Activated CD4-positive, CD25-positive, alpha-beta regulatory T cell treated with anti-CD3 and anti-CD28 coated beads, Interleukin-2, amount 50 U/mL, for 72 hours (primary cell): ENCODE data around the gene HECW1.
"Not testable (repeated sequence)": the region's sequence is repeated elsewhere in the genome, so short reads cannot be mapped to it uniquely, and the experiment has no call there.

Experiments
- DNase-seq: peaks from one replicate; pipeline ENCODE4 v3.0.0; 2021

HECW1 gene

DNA sequence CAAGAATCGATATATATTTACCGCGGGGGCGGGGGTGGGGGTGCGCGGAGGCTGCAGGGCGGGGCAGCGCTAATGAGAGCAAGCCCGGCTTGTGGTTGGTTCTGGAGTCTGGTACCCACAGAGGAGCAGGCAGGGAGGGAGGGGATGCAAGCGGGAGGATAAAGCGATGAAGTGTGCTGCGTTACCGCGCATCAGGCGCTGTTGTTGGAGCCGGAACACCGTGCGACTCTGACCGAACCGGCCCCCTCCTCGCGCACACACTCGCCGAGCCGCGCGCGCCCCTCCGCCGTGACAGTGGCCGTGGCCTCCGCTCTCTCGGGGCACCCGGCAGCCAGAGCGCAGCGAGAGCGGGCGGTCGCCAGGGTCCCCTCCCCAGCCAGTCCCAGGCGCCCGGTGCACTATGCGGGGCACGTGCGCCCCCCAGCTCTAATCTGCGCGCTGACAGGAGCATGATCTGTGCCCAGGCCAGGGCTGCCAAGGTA lies at the start of gene HECW1:
Gene HECW1 (plus strand): TSS at position 189 of the 482 bp plus-strand sequence. CDS start 131,259 bp downstream, outside the sequence.
- DNase-seq: no peak

GRCh38 chr7:43071604-43072003 lies 40.8 kb upstream of the HECW1 start:
- no peak for DNase-seq

DNA sequence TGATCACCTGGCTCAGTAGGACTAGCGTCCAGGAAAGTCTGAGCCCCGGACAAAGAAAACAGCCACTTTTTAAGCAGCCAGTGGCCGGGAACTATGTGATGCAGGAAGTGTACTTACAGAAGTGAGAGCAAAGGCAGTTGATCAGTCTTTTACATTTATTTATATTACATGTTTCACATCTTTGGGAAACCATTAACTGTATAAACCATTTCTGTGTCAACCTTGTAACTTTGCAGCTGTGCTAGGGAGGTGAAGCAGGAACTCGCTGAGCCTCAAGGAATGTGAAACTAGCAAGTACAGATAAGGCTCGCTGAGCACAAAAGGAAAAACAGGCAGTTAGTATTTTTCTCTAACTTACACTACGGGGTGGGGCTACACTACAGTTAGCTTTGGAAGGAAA lies 39.9 kb upstream of the HECW1 start:
- no peak for DNase-seq

DNA sequence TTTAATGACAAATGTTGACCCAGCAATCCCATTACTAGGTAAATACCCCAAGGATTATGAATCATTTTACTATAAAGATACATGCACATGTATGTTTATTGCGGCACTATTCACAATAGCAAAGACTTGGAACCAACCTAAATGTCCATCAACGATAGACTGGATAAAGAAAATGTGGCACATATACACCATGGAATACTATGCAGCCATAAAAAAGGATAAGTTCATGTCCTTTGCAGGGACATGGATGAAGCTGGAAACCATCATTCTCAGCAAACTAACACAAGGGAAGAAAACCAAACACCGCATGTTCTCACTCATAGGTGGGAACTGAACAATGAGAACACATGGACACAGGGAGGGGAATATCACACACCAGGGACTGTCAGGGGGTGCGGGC lies 38.6 kb upstream of the HECW1 start:
- not testable (repeated sequence) for DNase-seq

DNA sequence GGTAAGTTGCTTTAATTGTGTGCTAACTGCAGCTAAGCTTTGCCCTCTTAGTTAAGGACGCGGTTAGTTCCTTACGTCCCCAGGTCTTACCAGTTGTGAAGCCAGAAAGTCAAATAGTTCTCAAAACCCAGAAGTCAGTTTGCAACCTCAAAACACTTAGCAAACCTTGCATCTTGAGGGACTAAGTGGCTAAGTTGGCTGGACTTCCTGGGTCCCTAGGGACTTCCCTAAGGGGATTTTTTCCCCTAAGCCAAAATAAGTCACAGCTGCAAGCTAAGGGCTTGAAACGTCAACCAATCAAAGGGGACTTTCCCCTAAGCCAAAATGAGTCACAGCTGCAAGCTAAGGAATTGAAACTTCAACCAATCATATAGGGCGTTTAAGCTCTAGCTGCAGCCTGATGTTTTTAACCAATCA lies 36.2 kb upstream of the HECW1 start:
- no peak for DNase-seq

GRCh38 chr7:43076606-43077005 lies 35.8 kb upstream of the HECW1 start:
- no peak for DNase-seq

- DNase-seq: no peak
These were observed 35.2 kb upstream of the HECW1 start for GRCh38 chr7:43077285-43077684.

DNA sequence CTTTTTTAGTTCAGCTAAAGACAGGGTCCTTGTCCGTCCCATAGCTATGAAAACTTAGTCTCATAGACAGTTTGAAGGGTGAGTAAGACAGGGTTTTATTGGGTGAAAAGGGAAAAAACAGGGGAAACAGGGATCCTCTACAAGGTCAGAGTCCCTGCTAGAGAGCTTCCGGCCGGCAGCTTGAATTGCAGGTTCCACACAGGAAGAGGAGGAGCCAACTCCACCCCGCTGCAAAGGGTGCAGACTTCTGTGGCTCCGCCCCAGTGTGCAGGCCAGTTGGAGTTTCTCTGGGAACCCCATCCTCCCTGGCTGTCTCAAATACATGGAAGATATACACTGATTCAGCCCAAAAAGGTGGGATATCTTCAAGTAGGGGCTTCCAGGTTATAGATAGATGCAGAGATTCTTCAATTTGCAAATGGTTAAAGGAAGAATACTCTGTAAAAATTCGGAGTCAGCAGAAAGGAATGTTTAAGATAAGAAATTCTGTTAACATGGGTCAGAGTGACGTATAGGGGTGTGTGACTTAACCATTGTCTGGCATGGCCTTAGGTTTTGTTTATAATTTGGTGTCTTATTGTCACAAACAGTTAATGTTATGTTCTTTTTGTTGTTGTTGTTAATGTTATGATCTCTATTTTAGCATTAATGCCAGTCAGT lies 34.6 kb upstream of the HECW1 start:
- DNase-seq: no peak

DNA sequence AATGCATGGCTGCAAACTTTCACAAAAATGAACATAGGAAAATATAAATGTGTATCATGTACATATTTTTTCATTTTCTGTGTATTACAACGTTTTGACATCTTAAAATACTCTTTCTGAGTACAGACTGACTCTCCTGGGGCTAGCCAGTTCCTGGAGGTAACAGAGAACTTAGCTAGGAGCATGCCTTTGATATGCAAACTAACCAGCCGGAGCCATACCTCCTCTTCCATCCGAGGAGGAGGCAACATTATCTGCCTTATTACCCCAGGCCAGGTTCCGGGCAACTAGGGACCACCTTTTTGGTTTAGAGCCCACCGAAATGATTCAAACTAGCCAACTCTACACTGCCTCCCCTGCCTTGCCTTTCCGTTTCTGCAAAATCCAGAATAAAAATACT lies 33.7 kb upstream of the HECW1 start:
- no peak for DNase-seq

- no peak for DNase-seq
These were observed 30.8 kb upstream of the HECW1 start for GRCh38 chr7:43081603-43082002.

GRCh38 chr7:43083106-43083505 lies 29.3 kb upstream of the HECW1 start:
- no peak for DNase-seq

DNA sequence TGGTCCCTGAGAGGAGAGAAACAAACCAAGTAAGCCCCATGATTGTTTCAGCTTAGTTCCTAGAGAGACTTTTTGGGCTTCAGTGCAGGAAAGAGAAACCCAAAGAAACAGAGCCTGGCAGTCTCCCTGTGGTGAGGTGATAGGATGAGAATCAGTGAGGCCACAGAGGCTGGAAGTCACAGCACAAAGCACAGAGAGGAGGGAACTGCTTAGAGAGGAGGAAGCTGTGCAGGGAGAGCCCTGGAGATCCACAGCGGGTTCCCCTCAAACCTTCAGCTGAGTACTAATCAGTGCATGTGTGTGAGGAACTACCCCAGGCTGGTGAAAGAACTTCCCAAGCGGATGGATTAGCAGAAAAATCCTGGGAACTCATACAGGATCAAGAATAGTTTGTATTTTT lies 27.4 kb upstream of the HECW1 start:
- DNase-seq: no peak

DNA sequence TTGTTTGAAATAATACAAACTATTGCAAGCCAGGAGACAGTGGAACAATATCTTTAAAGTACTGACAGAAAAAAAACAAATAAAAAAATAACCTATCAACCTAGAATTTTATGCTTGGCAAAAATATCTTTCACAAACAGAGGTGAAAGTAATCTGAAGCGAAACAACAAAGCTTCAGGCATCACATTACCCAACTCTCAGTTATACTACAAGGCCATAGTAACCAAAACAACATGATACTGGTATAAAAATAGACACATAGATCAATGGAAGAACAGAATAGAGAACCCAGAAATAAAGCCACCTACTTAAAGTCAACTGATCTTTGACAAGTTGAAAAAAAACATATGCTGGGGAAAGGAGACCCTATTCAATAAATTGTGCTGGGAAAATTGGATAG lies 26.5 kb upstream of the HECW1 start:
- DNase-seq: no peak

- no peak for DNase-seq
These were observed 19.6 kb upstream of the HECW1 start for GRCh38 chr7:43092819-43093218.

DNA sequence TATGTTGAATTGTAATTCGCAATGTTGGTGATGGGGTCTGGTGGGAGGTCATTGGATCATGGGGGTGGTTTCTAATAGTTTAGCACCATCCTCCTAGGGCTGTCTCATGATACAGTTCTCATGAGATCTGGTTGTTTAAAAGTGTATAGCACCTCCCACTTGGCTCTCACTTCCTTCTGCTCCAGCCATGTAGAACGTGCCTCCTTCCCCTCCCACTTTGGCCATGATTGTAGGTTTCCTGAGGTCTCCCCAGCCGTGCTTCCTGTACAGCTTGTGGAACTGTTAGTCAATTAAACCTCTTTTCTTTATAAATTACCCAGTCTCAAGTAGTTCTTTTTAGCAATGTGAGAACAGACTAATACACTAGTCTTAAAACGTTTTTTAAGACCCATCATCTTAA lies 15.6 kb upstream of the HECW1 start:
- DNase-seq: no peak

- DNase-seq: no peak
These were observed 12.7 kb upstream of the HECW1 start for GRCh38 chr7:43099750-43100149.

DNA sequence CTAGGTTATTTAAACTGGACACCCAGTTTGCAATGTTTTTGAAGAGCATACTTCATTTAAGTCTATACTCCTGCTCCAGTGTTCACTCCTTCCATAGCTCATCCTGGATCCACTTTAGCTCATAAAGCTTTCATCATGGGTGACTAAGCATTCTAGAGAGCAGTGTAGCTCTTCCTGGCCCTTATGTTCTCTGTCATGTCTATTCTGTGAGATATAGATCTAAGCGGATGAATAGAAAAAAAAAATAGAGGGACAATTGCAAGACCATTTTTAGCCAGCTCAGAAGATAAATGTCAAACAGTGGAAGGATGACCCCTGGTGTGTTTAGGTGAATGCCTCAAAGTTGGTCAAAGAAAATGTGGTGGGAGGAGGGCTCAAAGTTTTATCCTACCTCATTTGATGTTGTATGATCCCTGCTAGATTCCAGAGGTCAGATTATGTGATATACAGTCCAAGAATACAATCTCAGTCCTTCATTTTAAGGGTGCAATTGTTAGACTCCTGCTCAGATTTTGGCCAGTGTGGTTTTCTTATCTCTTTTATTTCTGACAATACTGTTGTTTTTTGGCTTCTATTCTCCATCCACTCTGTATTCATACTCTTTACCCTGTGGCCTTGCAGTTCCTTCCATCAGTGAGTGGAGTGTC lies 7.5 kb upstream of the HECW1 start:
- no peak for DNase-seq

- no peak for DNase-seq
These were observed 6.8 kb upstream of the HECW1 start for GRCh38 chr7:43105521-43106120.

DNA sequence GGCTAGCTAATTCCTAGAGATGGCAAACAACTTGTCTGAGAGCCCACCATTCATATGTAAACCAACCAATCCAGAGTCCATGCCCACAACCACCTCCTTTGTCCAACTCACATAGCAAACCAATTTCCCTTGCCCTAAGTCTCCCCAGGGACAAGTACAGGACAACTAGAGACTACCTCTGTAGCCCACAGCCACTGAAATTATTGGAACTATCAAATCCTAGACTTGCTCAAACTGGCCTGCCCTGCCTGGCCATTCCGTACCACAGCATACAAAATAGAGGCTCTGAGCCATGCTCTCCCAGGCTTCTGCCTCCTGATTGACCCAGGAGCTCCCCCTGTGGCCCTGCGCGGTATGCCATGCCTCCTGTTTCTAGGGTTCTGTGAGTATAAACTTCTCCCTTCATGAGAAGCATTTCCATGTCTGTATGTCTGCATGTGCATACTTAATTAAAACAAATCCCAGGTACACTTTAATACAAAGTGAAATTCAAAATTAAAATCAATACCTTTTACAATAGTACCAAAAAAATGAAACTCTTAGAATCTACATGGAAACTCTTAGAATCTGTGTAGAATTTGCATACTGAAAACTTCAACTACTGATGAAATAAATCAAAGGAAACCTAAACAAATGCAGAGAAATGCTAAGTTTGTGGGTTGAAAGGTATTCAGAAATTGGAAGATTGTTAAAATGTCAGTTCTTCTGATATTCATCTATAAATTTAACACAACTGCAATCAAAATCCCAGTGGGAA lies 4.0 kb upstream of the HECW1 start:
- peak; percentile 64 for DNase-seq

GRCh38 chr7:43110791-43111535 lies 1.5 kb upstream of the HECW1 start:
- DNase-seq: no peak

GRCh38 chr7:43111630-43112458 lies 603 bp upstream of the HECW1 start:
- no peak for DNase-seq
